GM19324 (cell line): ENCODE data around the gene GRN.
"Not testable (repeated sequence)": the region's sequence is repeated elsewhere in the genome, so short reads cannot be mapped to it uniquely, and the experiment has no call there.

Experiments
- ATAC-seq: cut with Tn5 transposase; IDR thresholded peaks from one replicate; pipeline ENCODE4 v1.9.1; 2021; ENCODE audit warnings: mild to moderate bottlenecking, moderate library complexity; ENCODE audit not compliant: unreplicated experiment, low FRiP score

GRN gene

GRCh38 chr17:44378171-44378705 is 33.1 kb downstream of the GRN start:
- no peak for ATAC-seq

GRCh38 chr17:44379887-44380286 is 34.8 kb downstream of the GRN start:
- ATAC-seq = no peak

- ATAC-seq = no peak
Observed at GRCh38 chr17:44380767-44381166, 35.7 kb downstream of the GRN start.

GRCh38 chr17:44381810-44382305 is 36.8 kb downstream of the GRN start:
- no peak for ATAC-seq

GRCh38 chr17:44382917-44383316 is 37.8 kb downstream of the GRN start:
- no peak for ATAC-seq

- no peak for ATAC-seq
Observed at GRCh38 chr17:44383363-44383762, 38.3 kb downstream of the GRN start.

GRCh38 chr17:44383861-44384260 is 38.8 kb downstream of the GRN start:
- ATAC-seq = no peak

- ATAC-seq = no peak
Observed at GRCh38 chr17:44384281-44384822, 39.2 kb downstream of the GRN start.

- ATAC-seq = no peak
Observed at GRCh38 chr17:44384823-44385286, 39.8 kb downstream of the GRN start.

GRCh38 chr17:44385287-44386181 is 40.4 kb downstream of the GRN start:
- ATAC-seq = no peak

- ATAC-seq = no peak
Observed at GRCh38 chr17:44386182-44386525, 41.1 kb downstream of the GRN start.

- ATAC-seq = no peak
Observed at GRCh38 chr17:44387804-44388203, 42.7 kb downstream of the GRN start.

GRCh38 chr17:44389281-44389680 is 44.2 kb downstream of the GRN start, which contains the start of gene ITGA2B:
Gene ITGA2B (minus strand): TSS chr17:44389649. CDS start chr17:44389473, 176 bp downstream.
- ATAC-seq = no peak

- ATAC-seq = no peak
Observed at GRCh38 chr17:44389723-44390202, 44.7 kb downstream of the GRN start.

- no peak for ATAC-seq
Observed at GRCh38 chr17:44390250-44390870, 45.3 kb downstream of the GRN start.

- not testable (repeated sequence) for ATAC-seq
Observed at GRCh38 chr17:44394112-44394511, 49.0 kb downstream of the GRN start.

GRCh38 chr17:44394833-44395232 is 49.7 kb downstream of the GRN start:
- no peak for ATAC-seq

- ATAC-seq = no peak
Observed at GRCh38 chr17:44396946-44397345, 51.8 kb downstream of the GRN start.

GRCh38 chr17:44397479-44398440 is 52.7 kb downstream of the GRN start:
- no peak for ATAC-seq
